ENCODE results near the gene SOX5.

Gene SOX5

DNA sequence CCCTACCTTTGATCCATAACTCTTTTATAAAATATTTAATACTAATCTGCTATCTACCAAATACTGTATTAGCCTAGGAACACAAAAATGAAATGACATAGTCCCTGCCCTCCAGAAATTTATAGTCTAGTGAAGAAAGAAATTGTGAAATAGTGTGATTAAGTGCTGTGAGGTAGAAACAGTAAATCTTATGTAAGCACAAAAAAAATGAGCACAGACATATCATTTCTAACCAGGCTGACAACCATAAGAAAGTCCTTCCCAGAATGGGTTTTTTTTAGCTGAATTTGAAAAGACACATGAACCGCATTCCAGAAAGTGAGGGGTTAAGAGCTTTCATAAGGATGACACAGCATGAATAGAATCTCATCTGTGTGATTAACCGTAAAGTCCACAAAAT, 145.9 kb downstream of the SOX5 start:
- no peaks in the 10 kb centered on the region for H3K9me3 ChIP-seq (ENCODE audit: insufficient read depth, low read depth, low read length)
- WGBS (ENCODE audit: extremely low coverage, insufficient coverage, insufficient read length): no CpG with 5 or more reads among the region's 2 CpGs

DNA sequence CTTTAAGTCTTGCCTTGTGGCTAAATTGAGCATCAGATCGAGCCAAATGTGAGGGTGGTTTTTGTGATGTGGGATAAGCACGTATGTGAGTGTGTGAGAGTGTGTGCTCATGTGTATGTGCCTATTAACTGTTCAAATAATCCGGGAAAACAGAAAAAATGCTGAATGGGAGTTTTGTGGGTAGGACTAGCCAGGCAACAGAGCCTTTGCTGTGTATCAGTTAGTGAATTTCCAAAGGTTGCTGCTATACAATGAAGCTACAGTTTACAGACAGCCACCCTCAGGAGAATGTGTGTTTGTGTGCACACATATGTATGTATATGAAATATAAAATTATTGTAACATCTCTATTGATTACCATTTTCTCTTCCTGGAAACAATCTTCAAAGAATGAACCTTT, 154.0 kb downstream of the SOX5 start:
- H2AK5ac ChIP-seq (ENCODE audit: low read length): no peak overlapping the region
- H4K12ac ChIP-seq (ENCODE audit: low read depth, low read length): no peak overlapping the region
- no peak overlapping the region for H2BK12ac ChIP-seq (ENCODE audit: low read length)
- H3K27me3 ChIP-seq (ENCODE audit: insufficient read depth, low read length): no peaks in the 10 kb centered on the region
- no peak overlapping the region for H2BK120ac ChIP-seq (ENCODE audit: insufficient read depth, low read length, poor library complexity)
- H3K4me1 ChIP-seq (ENCODE audit: control insufficient read depth in 1 of 2, insufficient read depth in 2 of 2, low read length in 2 of 2): no peaks in the 10 kb centered on the region
- no peak overlapping the region for H3K27ac ChIP-seq (ENCODE audit: low read depth, low read length)
- no peaks in the 10 kb centered on the region for H3K36me3 ChIP-seq (ENCODE audit: control insufficient read depth in 1 of 2, insufficient read depth in 2 of 2, low read length in 2 of 2)
- no peak overlapping the region for H4K91ac ChIP-seq (ENCODE audit: low read depth, low read length)
- H3K79me1 ChIP-seq (ENCODE audit: low read length): no peaks in the 10 kb centered on the region
- H2AFZ ChIP-seq (ENCODE audit: insufficient read depth, low read length, poor library complexity): no peak overlapping the region
- peak overlapping the region; percentile 3 for H3K23ac ChIP-seq (ENCODE audit: low read length)
- no peak overlapping the region for H3K4ac ChIP-seq (ENCODE audit: low read depth, low read length)
- H3K18ac ChIP-seq (ENCODE audit: low read length): no peak overlapping the region
- H3K14ac ChIP-seq (ENCODE audit: low read length): no peak overlapping the region
- H3K4me3 ChIP-seq (ENCODE audit: low read depth, low read length): no peak overlapping the region
- no CpG with 5 or more reads among the region's 3 CpGs for WGBS (ENCODE audit: extremely low coverage, insufficient coverage, insufficient read length)
- H2BK5ac ChIP-seq (ENCODE audit: low read depth, low read length, poor library complexity): no peak overlapping the region
- H3K4me2 ChIP-seq (ENCODE audit: low read length): no peak overlapping the region
- no peak overlapping the region for H3K9ac ChIP-seq (ENCODE audit: low read length)
- H3K79me2 ChIP-seq (ENCODE audit: control insufficient read depth, insufficient read depth, low read length, poor library complexity): no peaks in the 10 kb centered on the region
- DNase-seq: no peak
- no peaks in the 10 kb centered on the region for H3K9me3 ChIP-seq (ENCODE audit: insufficient read depth, low read depth, low read length)
- H4K8ac ChIP-seq (ENCODE audit: low read depth, low read length): no peak overlapping the region

More for the DNA sequence above, 145.9 kb downstream of the SOX5 start:
- Histone ChIP-seq H3K4me1 (ENCODE audit: control insufficient read depth in 1 of 2, insufficient read depth in 2 of 2, low read length in 2 of 2) (no peaks in the 10 kb centered on the region), H3K23ac (ENCODE audit: low read length) (no peak overlapping the region), H3K36me3 (ENCODE audit: control insufficient read depth in 1 of 2, insufficient read depth in 2 of 2, low read length in 2 of 2) (no peaks in the 10 kb centered on the region), H2AK5ac (ENCODE audit: low read length) (no peak overlapping the region), H3K4ac (ENCODE audit: low read depth, low read length) (no peak overlapping the region), H4K12ac (ENCODE audit: low read depth, low read length) (no peak overlapping the region), H3K18ac (ENCODE audit: low read length) (no peak overlapping the region), H2AFZ (ENCODE audit: insufficient read depth, low read length, poor library complexity) (no peak overlapping the region), H4K8ac (ENCODE audit: low read depth, low read length) (no peak overlapping the region), H3K4me3 (ENCODE audit: low read depth, low read length) (no peak overlapping the region), H3K27ac (ENCODE audit: low read depth, low read length) (no peak overlapping the region), H3K79me2 (ENCODE audit: control insufficient read depth, insufficient read depth, low read length, poor library complexity) (no peaks in the 10 kb centered on the region), H3K27me3 (ENCODE audit: insufficient read depth, low read length) (no peaks in the 10 kb centered on the region), H4K91ac (ENCODE audit: low read depth, low read length) (no peak overlapping the region), H3K9ac (ENCODE audit: low read length) (no peak overlapping the region), H2BK12ac (ENCODE audit: low read length) (no peak overlapping the region), H3K4me2 (ENCODE audit: low read length) (no peak overlapping the region), H3K14ac (ENCODE audit: low read length) (no peak overlapping the region), H3K79me1 (ENCODE audit: low read length) (no peaks in the 10 kb centered on the region), H2BK120ac (ENCODE audit: insufficient read depth, low read length, poor library complexity) (no peak overlapping the region), H2BK5ac (ENCODE audit: low read depth, low read length, poor library complexity) (no peak overlapping the region)
- no peak for DNase-seq

DNA sequence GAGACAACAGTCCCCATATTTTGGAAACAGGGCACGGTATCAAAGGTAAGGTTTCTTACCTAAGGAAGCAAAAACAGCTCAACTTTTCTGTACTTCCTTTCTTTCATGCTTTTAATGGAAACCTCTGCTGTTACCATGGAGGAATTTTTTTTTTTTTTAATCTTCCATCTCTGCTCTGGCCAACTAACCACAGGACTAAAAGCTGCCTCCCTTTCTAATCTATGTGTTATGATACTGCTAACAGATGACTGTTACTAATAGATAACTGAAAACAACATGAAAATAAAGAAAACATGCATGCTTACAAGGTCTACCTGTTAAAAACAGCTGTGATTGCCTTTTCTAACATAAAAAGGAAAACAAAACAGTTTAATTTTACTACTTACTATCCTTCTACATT, 168.4 kb downstream of the SOX5 start:
- H3K4me2 ChIP-seq (ENCODE audit: low read length): no peak overlapping the region
- no peaks in the 10 kb centered on the region for H3K27me3 ChIP-seq (ENCODE audit: insufficient read depth, low read length)
- no peak overlapping the region for H2AFZ ChIP-seq (ENCODE audit: insufficient read depth, low read length, poor library complexity)
- H3K4ac ChIP-seq (ENCODE audit: low read depth, low read length): no peak overlapping the region
- H3K79me1 ChIP-seq (ENCODE audit: low read length): no peaks in the 10 kb centered on the region
- no peak overlapping the region for H3K4me3 ChIP-seq (ENCODE audit: low read depth, low read length)
- H4K91ac ChIP-seq (ENCODE audit: low read depth, low read length): no peak overlapping the region
- no peak overlapping the region for H4K12ac ChIP-seq (ENCODE audit: low read depth, low read length)
- no peak overlapping the region for H2BK5ac ChIP-seq (ENCODE audit: low read depth, low read length, poor library complexity)
- H3K79me2 ChIP-seq (ENCODE audit: control insufficient read depth, insufficient read depth, low read length, poor library complexity): no peaks in the 10 kb centered on the region
- H2BK120ac ChIP-seq (ENCODE audit: insufficient read depth, low read length, poor library complexity): no peak overlapping the region
- no peak overlapping the region for H3K23ac ChIP-seq (ENCODE audit: low read length)
- no peak overlapping the region for H3K14ac ChIP-seq (ENCODE audit: low read length)
- no peak overlapping the region for H2BK12ac ChIP-seq (ENCODE audit: low read length)
- no peak overlapping the region for H4K8ac ChIP-seq (ENCODE audit: low read depth, low read length)
- H2AK5ac ChIP-seq (ENCODE audit: low read length): no peak overlapping the region
- H3K18ac ChIP-seq (ENCODE audit: low read length): no peak overlapping the region
- H3K27ac ChIP-seq (ENCODE audit: low read depth, low read length): no peak overlapping the region
- H3K36me3 ChIP-seq (ENCODE audit: control insufficient read depth in 1 of 2, insufficient read depth in 2 of 2, low read length in 2 of 2): no peaks in the 10 kb centered on the region
- no peaks in the 10 kb centered on the region for H3K4me1 ChIP-seq (ENCODE audit: control insufficient read depth in 1 of 2, insufficient read depth in 2 of 2, low read length in 2 of 2)
- no peak for DNase-seq
- H3K9ac ChIP-seq (ENCODE audit: low read length): no peak overlapping the region
- H3K9me3 ChIP-seq (ENCODE audit: insufficient read depth, low read depth, low read length): no peaks in the 10 kb centered on the region
- no CpG with 5 or more reads among the region's 1 CpG for WGBS (ENCODE audit: extremely low coverage, insufficient coverage, insufficient read length)

DNA sequence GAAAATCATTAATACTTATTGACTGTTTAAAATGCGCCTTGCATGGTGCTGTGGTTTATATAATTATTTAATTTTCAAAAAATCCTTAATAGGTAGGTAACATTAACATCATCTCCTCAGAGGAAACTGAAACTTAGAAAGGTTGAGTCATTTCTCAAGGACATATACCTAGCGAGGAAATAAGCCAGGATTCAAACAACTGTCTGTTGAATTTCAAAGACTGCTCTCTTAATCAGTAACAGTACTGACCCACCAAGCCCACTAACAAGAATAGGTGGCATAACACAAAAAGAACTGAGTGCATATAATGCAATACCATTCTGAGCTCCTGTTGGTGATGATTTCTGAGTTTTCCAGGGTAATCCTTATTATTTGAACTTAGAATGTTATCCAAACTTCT, 174.3 kb downstream of the SOX5 start:
- Histone ChIP-seq H3K4ac (ENCODE audit: low read depth, low read length) (no peak overlapping the region), H2BK5ac (ENCODE audit: low read depth, low read length, poor library complexity) (no peak overlapping the region), H3K79me1 (ENCODE audit: low read length) (no peaks in the 10 kb centered on the region), H2BK120ac (ENCODE audit: insufficient read depth, low read length, poor library complexity) (no peak overlapping the region), H3K9me3 (ENCODE audit: insufficient read depth, low read depth, low read length) (no peaks in the 10 kb centered on the region), H2BK12ac (ENCODE audit: low read length) (no peak overlapping the region), H3K18ac (ENCODE audit: low read length) (no peak overlapping the region), H3K27ac (ENCODE audit: low read depth, low read length) (no peak overlapping the region), H3K4me2 (ENCODE audit: low read length) (no peak overlapping the region), H3K9ac (ENCODE audit: low read length) (no peak overlapping the region), H4K91ac (ENCODE audit: low read depth, low read length) (no peak overlapping the region), H3K23ac (ENCODE audit: low read length) (no peak overlapping the region), H2AK5ac (ENCODE audit: low read length) (no peak overlapping the region), H3K36me3 (ENCODE audit: control insufficient read depth in 1 of 2, insufficient read depth in 2 of 2, low read length in 2 of 2) (no peaks in the 10 kb centered on the region), H3K4me3 (ENCODE audit: low read depth, low read length) (no peak overlapping the region), H3K27me3 (ENCODE audit: insufficient read depth, low read length) (no peaks in the 10 kb centered on the region), H2AFZ (ENCODE audit: insufficient read depth, low read length, poor library complexity) (no peak overlapping the region), H4K12ac (ENCODE audit: low read depth, low read length) (no peak overlapping the region), H4K8ac (ENCODE audit: low read depth, low read length) (no peak overlapping the region), H3K4me1 (ENCODE audit: control insufficient read depth in 1 of 2, insufficient read depth in 2 of 2, low read length in 2 of 2) (peaks cover 0 to 2% of the 10 kb centered on the region in 2 experiments), H3K79me2 (ENCODE audit: control insufficient read depth, insufficient read depth, low read length, poor library complexity) (no peaks in the 10 kb centered on the region), H3K14ac (ENCODE audit: low read length) (no peak overlapping the region)
- WGBS (ENCODE audit: extremely low coverage, insufficient coverage, insufficient read length): no CpG with 5 or more reads among the region's 2 CpGs
- no peak for DNase-seq
